Prostate gland (tissue), 2 donors: Measurements from ENCODE around the gene CA12.

Source experiments
- CTCF ChIP-seq, 4 experiments: fragments of 200-600 bp in 2 of 4; fragments of 450-650 bp in 2 of 4; sonication (generic) in 2 of 4; IDR thresholded peaks; 1 replicate in 3 of 4; 2 replicates in 1 of 4; pipeline ENCODE4 v1.5.1; 2016 to 2019; ENCODE audit warnings: antibody characterized with exemption in 4 of 4, mild to moderate bottlenecking in 2 of 4, moderate library complexity in 2 of 4
- POLR2A ChIP-seq: fragments of 450-650 bp; IDR thresholded peaks from one replicate; pipeline ENCODE4 v1.6.1; 2016; ENCODE audit warnings: antibody characterized with exemption, mild to moderate bottlenecking

- TF ChIP-seq CTCF (IDR thresholded peaks at IDR 0.05) (no peak), POLR2A (no peak)
These were observed 42.5 kb downstream of the CA12 start for GRCh38 chr15:63339006-63339766.
